Erythroblast (primary cell): ENCODE data around the gene CPED1.

Experiments used
- GATA1 ChIP-seq: IDR thresholded peaks from 2 replicates; pipeline ENCODE4 v1.6.1; 2011; ENCODE audit warnings: low read depth, mild to moderate bottlenecking, control low read depth, low read length, moderate library complexity
- POLR2A ChIP-seq: IDR thresholded peaks from 2 replicates; pipeline ENCODE4 v1.6.1; 2011; ENCODE audit warnings: mild to moderate bottlenecking, low read length

DNA sequence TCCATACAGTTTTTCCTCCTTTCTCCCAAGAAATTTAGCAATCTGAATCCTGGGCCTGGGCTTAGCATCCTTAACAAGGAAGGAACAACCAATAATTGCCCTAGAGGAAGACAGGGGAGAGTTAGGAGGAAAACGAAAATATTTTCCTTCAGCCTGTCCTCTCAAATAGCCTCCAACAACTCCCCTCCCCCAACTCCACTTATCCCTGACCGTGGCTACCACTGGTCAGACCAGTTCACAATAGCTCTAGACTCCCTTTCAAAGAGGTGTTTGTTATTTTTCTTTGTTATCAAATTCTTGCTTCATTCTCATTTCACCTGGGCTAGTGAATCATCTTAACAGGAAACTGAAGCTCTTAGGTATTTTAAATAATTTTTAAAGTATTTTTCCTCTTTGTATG is 114.1 kb downstream of the CPED1 start:
- no peak for TF ChIP-seq POLR2A
- no peak for TF ChIP-seq GATA1
